PC-9 (cell line): Measurements from ENCODE around the gene RABL6.

Experiments
- EZH2 ChIP-seq: fragments of 200-600 bp; sonication (generic); IDR thresholded peaks from 2 replicates; pipeline ENCODE4 v1.8.0; 2017; ENCODE audit warnings: antibody characterized with exemption, low read depth
- TF ChIP-seq, protein P1 (sequence below): fragments of 200-600 bp; sonication (generic); conservative IDR thresholded peaks from 2 replicates; pipeline ENCODE4 v1.6.1; 2017; ENCODE audit warnings: mixed run types, antibody characterized with exemption, mild to moderate bottlenecking, moderate library complexity

GRCh38 chr9:136849960-136850865, 42.5 kb downstream of the RABL6 start:
- no peak for TF ChIP-seq EZH2
- TF ChIP-seq, protein P1, sequence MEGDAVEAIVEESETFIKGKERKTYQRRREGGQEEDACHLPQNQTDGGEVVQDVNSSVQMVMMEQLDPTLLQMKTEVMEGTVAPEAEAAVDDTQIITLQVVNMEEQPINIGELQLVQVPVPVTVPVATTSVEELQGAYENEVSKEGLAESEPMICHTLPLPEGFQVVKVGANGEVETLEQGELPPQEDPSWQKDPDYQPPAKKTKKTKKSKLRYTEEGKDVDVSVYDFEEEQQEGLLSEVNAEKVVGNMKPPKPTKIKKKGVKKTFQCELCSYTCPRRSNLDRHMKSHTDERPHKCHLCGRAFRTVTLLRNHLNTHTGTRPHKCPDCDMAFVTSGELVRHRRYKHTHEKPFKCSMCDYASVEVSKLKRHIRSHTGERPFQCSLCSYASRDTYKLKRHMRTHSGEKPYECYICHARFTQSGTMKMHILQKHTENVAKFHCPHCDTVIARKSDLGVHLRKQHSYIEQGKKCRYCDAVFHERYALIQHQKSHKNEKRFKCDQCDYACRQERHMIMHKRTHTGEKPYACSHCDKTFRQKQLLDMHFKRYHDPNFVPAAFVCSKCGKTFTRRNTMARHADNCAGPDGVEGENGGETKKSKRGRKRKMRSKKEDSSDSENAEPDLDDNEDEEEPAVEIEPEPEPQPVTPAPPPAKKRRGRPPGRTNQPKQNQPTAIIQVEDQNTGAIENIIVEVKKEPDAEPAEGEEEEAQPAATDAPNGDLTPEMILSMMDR, result no peak
